PC-9 (cell line): ENCODE results near the gene VPS16. TPM values are rescaled to one million over a fixed set of nuclear protein-coding genes. Genes with fewer than 3 reads are reported as not detected.

Source experiments
- BruUV-seq: library from RNA; stranded (reverse); fragments of 400-500 nt; replicated peaks from 2 replicates; lab custom pipeline; 2021; lab: Mats Ljungman, UMichigan
- CTCF ChIA-PET: fragments of 300-600 bp; sonication (Branson Sonifier 250); formaldehyde crosslinking; loops from one replicate; lab custom pipeline; 2022; ENCODE audit warnings: antibody characterized with exemption; lab: Charles Lee
- POLR2A ChIA-PET: fragments of 300-600 bp; sonication (Branson Sonifier 250); formaldehyde crosslinking; loops from one replicate; lab custom pipeline; 2022; ENCODE audit warnings: antibody characterized with exemption; ENCODE audit not compliant: unreplicated experiment; lab: Charles Lee
- DNase-seq, 2 experiments: peaks; one replicate each; pipeline versions ENCODE4 v3.0.0 to v3.0.0-alpha.2; 2015 to 2022; ENCODE audit warnings: mixed read lengths in 1 of 2
- H2AFZ ChIP-seq: fragments of 200-600 bp; sonication (generic); 2 replicates; pipeline ENCODE4 v1.8.1; 2017; ENCODE audit warnings: antibody characterized with exemption
- H3F3A ChIP-seq: fragments of 200-600 bp; sonication (generic); 2 replicates; pipeline ENCODE4 v1.8.1; 2017; ENCODE audit warnings: antibody characterized with exemption, mild to moderate bottlenecking, low read depth; ENCODE audit not compliant: insufficient read depth
- H3K27ac ChIP-seq: fragments of 200-600 bp; sonication (generic); 2 replicates; pipeline ENCODE4 v1.6.1; 2016; ENCODE audit warnings: mixed run types
- H3K27me3 ChIP-seq: fragments of 200-600 bp; sonication (generic); 2 replicates; pipeline ENCODE4 v1.6.1; 2016; ENCODE audit warnings: low read depth, mixed run types; ENCODE audit not compliant: insufficient read depth
- H3K36me3 ChIP-seq: fragments of 200-600 bp; sonication (generic); 2 replicates; pipeline ENCODE4 v1.6.1; 2016; ENCODE audit warnings: low read depth, mixed run types
- H3K4me1 ChIP-seq: fragments of 200-600 bp; sonication (generic); replicated peaks from 2 replicates; pipeline ENCODE4 v1.6.1; 2016; ENCODE audit warnings: mixed run types; ENCODE audit not compliant: insufficient read depth
- H3K4me2 ChIP-seq: fragments of 200-600 bp; sonication (generic); 2 replicates; pipeline ENCODE4 v1.6.1; 2017; ENCODE audit warnings: mixed run types
- H3K4me3 ChIP-seq: fragments of 200-600 bp; sonication (generic); 2 replicates; pipeline ENCODE4 v1.6.1; 2016; ENCODE audit warnings: mixed run types
- H3K79me2 ChIP-seq: fragments of 200-600 bp; sonication (generic); 2 replicates; pipeline ENCODE4 v1.6.1; 2017; ENCODE audit warnings: low read depth, mixed run types
- H3K9me2 ChIP-seq: fragments of 200-600 bp; sonication (generic); 2 replicates; pipeline ENCODE4 v1.8.1; 2017; ENCODE audit warnings: mild to moderate bottlenecking; ENCODE audit not compliant: insufficient read depth
- H3K9me3 ChIP-seq: fragments of 200-600 bp; sonication (generic); 2 replicates; pipeline ENCODE4 v1.8.1; 2016; ENCODE audit warnings: low read depth; ENCODE audit not compliant: insufficient read depth
- H4K20me1 ChIP-seq: fragments of 200-600 bp; sonication (generic); 2 replicates; pipeline ENCODE4 v1.8.1; 2017; ENCODE audit not compliant: insufficient read depth
- CTCF ChIP-seq: fragments of 200-600 bp; sonication (generic); conservative IDR thresholded peaks from 2 replicates; pipeline ENCODE4 v1.6.1; 2017; ENCODE audit warnings: mixed run types, antibody characterized with exemption, mild to moderate bottlenecking, moderate library complexity
- EZH2 ChIP-seq: fragments of 200-600 bp; sonication (generic); IDR thresholded peaks from 2 replicates; pipeline ENCODE4 v1.8.0; 2017; ENCODE audit warnings: antibody characterized with exemption, low read depth
- intact Hi-C: fragments of 100-400 bp; cut with micrococcal nuclease; formaldehyde crosslinking; loops from one replicate; pipeline ENCODE4 v1.10.0; 2022; ENCODE audit not compliant: unreplicated experiment
- total RNA-seq: library from RNA; stranded (reverse); gene quantifications from 2 replicates; pipeline ENCODE4 v1.2.3, GENCODE V29; 2021

Gene VPS16
- total RNA-seq, 1 experiment from 2014 or later, result 31.9 TPM

- H3K9me3 ChIP-seq, result no peaks in the 10 kb centered on the region
- POLR2A ChIA-PET, result interaction anchor here (0.5 to 0.6 kb wide), 3 partner anchors 19 to 393 kb away, joined by 3 to 24 read pairs (median 4); no protein-coding TSS in a partner anchor
- no peaks in the 10 kb centered on the region for H3K9me2 ChIP-seq
- TF ChIP-seq EZH2 (no peak), CTCF (no peak)
- no peaks in the 10 kb centered on the region for H3K79me2 ChIP-seq
- peaks cover 21% of the 10 kb centered on the region for H3F3A ChIP-seq
- no peak within 1 kb of the TSS for H3K4me3 ChIP-seq
- intact Hi-C loops, result loop anchor here (1.0 kb wide), 1 partner anchor 46 kb away; no protein-coding TSS in a partner anchor
- H3K4me2 ChIP-seq, result peak within 1 kb of the TSS; percentile 71
- DNase-seq, result peak; percentile 89 to 92
- no peaks in the 10 kb centered on the region for H3K36me3 ChIP-seq
- H3K4me1 ChIP-seq, result peaks cover 28% of the 10 kb centered on the region
- H2AFZ ChIP-seq, result no peak within 1 kb of the TSS
- no TSS peak for BruUV-seq
- peak within 1 kb of the TSS; percentile 63 for H3K27ac ChIP-seq
- H4K20me1 ChIP-seq, result no peaks in the 10 kb centered on the region
- H3K27me3 ChIP-seq, result no peaks in the 10 kb centered on the region
- CTCF ChIA-PET, result interaction anchor here (1.2 kb wide), 1 partner anchor 47 kb away, joined by 3 read pairs; no protein-coding TSS in a partner anchor
These were observed 25.9 kb upstream of the VPS16 start, which contains the start of gene C20orf141 for GRCh38 chr20:2814587-2815051. Gene C20orf141 (plus strand): TSS chr20:2814987. CDS start chr20:2815185, 198 bp downstream.

DNA sequence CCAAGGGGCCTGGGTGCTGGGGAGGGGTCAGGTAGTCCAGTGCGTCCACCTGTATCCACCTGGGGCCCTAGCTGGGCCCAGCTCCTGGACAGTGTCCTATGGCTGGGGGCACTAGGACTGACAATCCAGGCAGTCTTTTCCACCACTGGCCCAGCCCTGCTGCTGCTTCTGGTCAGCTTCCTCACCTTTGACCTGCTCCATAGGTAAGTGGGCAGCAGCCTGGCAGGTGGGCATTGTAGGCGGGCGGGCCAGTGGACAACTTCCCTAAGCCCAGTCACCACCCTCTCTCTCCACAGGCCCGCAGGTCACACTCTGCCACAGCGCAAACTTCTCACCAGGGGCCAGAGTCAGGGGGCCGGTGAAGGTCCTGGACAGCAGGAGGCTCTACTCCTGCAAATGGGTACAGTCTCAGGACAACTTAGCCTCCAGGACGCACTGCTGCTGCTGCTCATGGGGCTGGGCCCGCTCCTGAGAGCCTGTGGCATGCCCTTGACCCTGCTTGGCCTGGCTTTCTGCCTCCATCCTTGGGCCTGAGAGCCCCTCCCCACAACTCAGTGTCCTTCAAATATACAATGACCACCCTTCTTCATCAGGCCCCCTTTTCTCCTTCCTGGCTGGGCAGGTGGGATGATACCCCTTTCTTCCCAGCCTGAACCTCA lies 25.2 kb upstream of the VPS16 start:
- H3K9me2 ChIP-seq, result no peaks in the 10 kb centered on the region
- BruUV-seq, result no TSS peak

More for the DNA sequence above, 25.2 kb upstream of the VPS16 start:
- Histone ChIP-seq H3K79me2 (no peaks in the 10 kb centered on the region), H3K4me2 (peak overlapping the region; percentile 71), H2AFZ (no peak overlapping the region), H3F3A (peaks cover 21% of the 10 kb centered on the region), H3K4me3 (no peak overlapping the region), H3K27ac (peak overlapping the region; percentile 63), H3K4me1 (peaks cover 28% of the 10 kb centered on the region), H3K27me3 (no peaks in the 10 kb centered on the region), H4K20me1 (no peaks in the 10 kb centered on the region), H3K9me3 (no peaks in the 10 kb centered on the region), H3K36me3 (no peaks in the 10 kb centered on the region)
- no peak for DNase-seq
- TF ChIP-seq CTCF, result no peak
- TF ChIP-seq EZH2, result no peak
- intact Hi-C loops, result no loop called here
- CTCF ChIA-PET, result interaction anchor here (1.2 kb wide), 1 partner anchor 47 kb away, joined by 3 read pairs; no protein-coding TSS in a partner anchor
- POLR2A ChIA-PET, result interaction anchor here (0.5 kb wide), 1 partner anchor 26 kb away, joined by 4 read pairs; no protein-coding TSS in a partner anchor
